Measurements from ENCODE around the gene LPAR1.

GRCh38 chr9:110971705-110972104 is 66.6 kb downstream of the LPAR1 start:
- TF ChIP-seq CTCF (IDR thresholded peaks at IDR 0.05) (no peak), POLR2A (IDR thresholded peaks at IDR 0.05) (no peak)

Data from adrenal gland (tissue), 5 donors.